K562 (cell line): Measurements from ENCODE around the gene MANEA. TPM values are rescaled to one million over a fixed set of nuclear protein-coding genes. Genes with fewer than 3 reads are reported as not detected.

Source experiments
- ATF7 ChIP-seq: fragments of 450-650 bp; IDR thresholded peaks from 2 replicates; pipeline ENCODE4 v1.7.1; 2014; ENCODE audit warnings: mild to moderate bottlenecking, moderate library complexity
- BRF1 ChIP-seq: IDR thresholded peaks from 3 replicates; pipeline ENCODE4 v1.6.1; 2011; ENCODE audit warnings: borderline replicate concordance, mild to moderate bottlenecking; ENCODE audit not compliant: insufficient read length; ENCODE audit errors: extremely low read depth
- CBX1 ChIP-seq: sonication (generic); IDR thresholded peaks from 2 replicates; pipeline ENCODE4 v1.6.1; 2016; ENCODE audit warnings: antibody characterized with exemption, low read depth, mild to moderate bottlenecking
- CREB5 ChIP-seq: fragments of 250-450 bp; sonication (Bioruptor Pico); IDR thresholded peaks from 2 replicates; pipeline ENCODE4 v1.5.0; 2020; ENCODE audit warnings: mild to moderate bottlenecking
- DIDO1 ChIP-seq: fragments of 450-650 bp; IDR thresholded peaks from 2 replicates; pipeline ENCODE4 v1.6.1; 2016; ENCODE audit warnings: low read depth, missing biosample characterization, missing genetic modification characterization
- E2F6 ChIP-seq, 2 experiments: IDR thresholded peaks; 2 replicates each; pipeline ENCODE4 v1.6.1; 2011; ENCODE audit warnings: borderline replicate concordance in 1 of 2, control low read depth in 1 of 2, low read depth in 1 of 2, low read length in 1 of 2, mild to moderate bottlenecking in 1 of 2, mixed read lengths in 1 of 2, moderate library complexity in 1 of 2; ENCODE audit not compliant: insufficient read depth in 1 of 2, insufficient read length in 1 of 2, poor library complexity in 1 of 2, severe bottlenecking in 1 of 2; ENCODE audit errors: extremely low read depth in 1 of 2
- FOS ChIP-seq: IDR thresholded peaks from 3 replicates; pipeline ENCODE4 v1.6.1; 2011; ENCODE audit not compliant: insufficient read length; ENCODE audit errors: extremely low read depth
- JUN ChIP-seq, 2 experiments: sonication (generic) in 1 of 2; formaldehyde crosslinking in 1 of 2; IDR thresholded peaks; 2 replicates each; pipeline versions ENCODE4 v1.6.1 to v1.8.0; 2012 to 2022; ENCODE audit warnings: borderline replicate concordance in 2 of 2, mild to moderate bottlenecking in 2 of 2, improper control_type of control experiment in 1 of 2, low read depth in 1 of 2, low read length in 1 of 2, missing genetic modification reagents in 1 of 2
- LCOR ChIP-seq: sonication (generic); formaldehyde crosslinking; IDR thresholded peaks from 2 replicates; pipeline ENCODE4 v1.8.0; 2022; ENCODE audit warnings: mild to moderate bottlenecking, missing genetic modification reagents
- MAZ ChIP-seq, 2 experiments: fragments of 450-650 bp in 1 of 2; sonication (generic) in 1 of 2; formaldehyde crosslinking; IDR thresholded peaks in 1 of 2; conservative IDR thresholded peaks in 1 of 2; 2 replicates each; pipeline versions ENCODE4 v1.4.0 to v1.5.0; 2020; ENCODE audit warnings: mild to moderate bottlenecking in 1 of 2, missing genetic modification reagents in 1 of 2
- MXI1 ChIP-seq: IDR thresholded peaks from 2 replicates; pipeline ENCODE4 v1.6.1; 2011; ENCODE audit warnings: low read depth, mild to moderate bottlenecking, improper control_type of control experiment, low read length
- NFRKB ChIP-seq: fragments of 450-650 bp; IDR thresholded peaks from 2 replicates; pipeline ENCODE4 v1.6.1; 2016; ENCODE audit warnings: low read depth
- NR2C2 ChIP-seq, 2 experiments: fragments of 200-800 bp in 1 of 2; sonication (Bioruptor generic) in 1 of 2; sonication (generic) in 1 of 2; formaldehyde crosslinking in 1 of 2; IDR thresholded peaks; 2 replicates each; pipeline versions ENCODE4 v1.6.1 to v1.8.0; 2016 to 2022; ENCODE audit warnings: mild to moderate bottlenecking in 1 of 2, missing compliant biosample characterization in 1 of 2, missing genetic modification characterization in 1 of 2, missing genetic modification reagents in 1 of 2
- PPARD ChIP-seq: fragments of 250-450 bp; sonication (Bioruptor Pico); IDR thresholded peaks from 2 replicates; pipeline ENCODE4 v1.8.0; 2022; ENCODE audit warnings: inconsistent platforms, mild to moderate bottlenecking, moderate library complexity
- TAL1 ChIP-seq: fragments of 450-650 bp; IDR thresholded peaks from 2 replicates; pipeline ENCODE4 v1.6.1; 2016; ENCODE audit warnings: mild to moderate bottlenecking
- YY1 ChIP-seq, 3 experiments: IDR thresholded peaks; 2 replicates each; pipeline ENCODE4 v1.6.1; 2011; ENCODE audit warnings: low read length in 2 of 3, mild to moderate bottlenecking in 2 of 3, moderate library complexity in 2 of 3, borderline replicate concordance in 1 of 3, control low read depth in 1 of 3, low read depth in 1 of 3; ENCODE audit not compliant: insufficient read depth in 3 of 3, insufficient replicate concordance in 2 of 3, control insufficient read depth in 1 of 3, insufficient read length in 1 of 3; ENCODE audit errors: extremely low read depth in 1 of 3
- ZBTB2 ChIP-seq: fragments of 450-650 bp; IDR thresholded peaks from 2 replicates; pipeline ENCODE4 v1.6.1; 2016; ENCODE audit warnings: antibody characterized with exemption
- ZNF408 ChIP-seq: fragments of 250-450 bp; sonication (Bioruptor Pico); IDR thresholded peaks from 2 replicates; pipeline ENCODE4 v1.4.0; 2020; ENCODE audit warnings: low read depth, mild to moderate bottlenecking, moderate library complexity
- ZNF551 ChIP-seq: fragments of 250-450 bp; sonication (Bioruptor Pico); IDR thresholded peaks from 2 replicates; pipeline ENCODE4 v1.5.0; 2021; ENCODE audit warnings: mild to moderate bottlenecking, moderate library complexity
- ZNF57 ChIP-seq: fragments of 450-650 bp; formaldehyde crosslinking; IDR thresholded peaks from 2 replicates; pipeline ENCODE4 v1.4.0; 2020; ENCODE audit warnings: mild to moderate bottlenecking, moderate library complexity
- ZNF830 ChIP-seq: fragments of 250-450 bp; sonication (Bioruptor Pico); IDR thresholded peaks from 2 replicates; pipeline ENCODE4 v1.5.0; 2021; ENCODE audit warnings: mild to moderate bottlenecking
- ZSCAN29 ChIP-seq: fragments of 450-650 bp; IDR thresholded peaks from 2 replicates; pipeline ENCODE4 v1.6.1; 2017
- polyA plus RNA-seq, 8 experiments: library from polyadenylated mRNA; depleted of rRNA in 4 of 8; stranded (reverse) in 5 of 8; unstranded in 3 of 8; fragments of >200 nt; fragmentation: Nextera tagmentation in 2 of 8; fragmentation: Illumina TruSeq in 1 of 8; extraction: Ambion mirVana in 2 of 8; extraction: Trizol in 1 of 8; gene quantifications; 2 replicates each; pipeline versions ENCODE4 v1.2.1 to v1.2.3, GENCODE V29; 2011 to 2014; ENCODE audit warnings: inconsistent platforms in 1 of 8, missing spikeins in 1 of 8
- total RNA-seq, 7 experiments: library from RNA; depleted of rRNA in 6 of 7; stranded (reverse); fragments of >200 nt in 6 of 7; fragmentation: Illumina TruSeq in 2 of 7; extraction: Trizol in 2 of 7; gene quantifications; 2 replicates each; pipeline versions ENCODE4 v1.2.1 to v1.2.3, GENCODE V29; 2011 to 2021; ENCODE audit warnings: low replicate concordance in 1 of 7

Gene MANEA
- total and polyA plus RNA-seq, 9 of the 15 experiments (the other 6 are each of a cell fraction or from before 2014, with no cell fraction given) = 4.8 to 16.1 (median 11.4) TPM

- TF ChIP-seq E2F6 (IDR thresholded peaks at IDR 0.05; ENCODE audit: borderline replicate concordance in 1 of 2, extremely low read depth in 1 of 2, insufficient read depth in 1 of 2, insufficient read length in 1 of 2, low read depth in 1 of 2, low read length in 1 of 2, poor library complexity in 1 of 2, severe bottlenecking in 1 of 2) = peak; percentile 86 to 96
- TF ChIP-seq LCOR (CRISPR knock-in tag) = 0 out of 2 replicates have a peak, but pooled peaks have one; percentile 37
- TF ChIP-seq ZNF551 (CRISPR knock-in tag) = no peak
- no peak for TF ChIP-seq BRF1
- peak; percentile 92 for TF ChIP-seq NR2C2 (CRISPR knock-in tag; IDR thresholded peaks at IDR 0.05)
- TF ChIP-seq NR2C2 (tag; IDR thresholded peaks at IDR 0.05) = peak; percentile 99
- no peak for TF ChIP-seq ZNF830 (CRISPR knock-in tag)
- TF ChIP-seq ZNF57 = no peak
- no peak for TF ChIP-seq NFRKB
- no peak for TF ChIP-seq CREB5 (CRISPR knock-in tag)
- TF ChIP-seq PPARD (CRISPR knock-in tag) = no peak
- TF ChIP-seq TAL1 = no peak
- TF ChIP-seq ZNF408 (CRISPR knock-in tag) = no peak
- no peak for TF ChIP-seq ATF7
- TF ChIP-seq MAZ (CRISPR knock-in tag; conservative IDR thresholded peaks at IDR 0.05 in 1 of 2, IDR thresholded peaks at IDR 0.05 in 1 of 2) = peak; percentile 8 to 53; a peak in 1 of 4 replicates
- no peak for TF ChIP-seq FOS
- no peak for TF ChIP-seq ZBTB2
- TF ChIP-seq YY1 (IDR thresholded peaks at IDR 0.05; ENCODE audit: borderline replicate concordance in 1 of 3, control insufficient read depth in 1 of 3, extremely low read depth in 1 of 3, insufficient read depth in 3 of 3, insufficient read length in 1 of 3, insufficient replicate concordance in 2 of 3, low read depth in 1 of 3, low read length in 2 of 3) = peak in 1 of 3 experiments; percentile 72
- no peak for TF ChIP-seq ZSCAN29
- 0 out of 2 replicates have a peak, but pooled peaks have one; percentile 27 for TF ChIP-seq MXI1
- 0 out of 2 replicates have a peak, but pooled peaks have one; percentile 12 for TF ChIP-seq DIDO1 (tag)
- TF ChIP-seq CBX1 = 0 out of 2 replicates have a peak, but pooled peaks have one; percentile 0
- peak; percentile 6; the same call in 1 of the 2 replicates for TF ChIP-seq JUN (IDR thresholded peaks at IDR 0.05; ENCODE audit: borderline replicate concordance, low read depth, low read length)
- no peak for TF ChIP-seq JUN (CRISPR knock-in tag; IDR thresholded peaks at IDR 0.05; ENCODE audit: borderline replicate concordance)
Observed at GRCh38 chr6:95577304-95578105, at the start of gene MANEA (continued).
